NCI-H524 treated with DMSO at 0.1 percent for 48 hours (cell line): ENCODE data around the gene SORL1.
A peak's percentile ranks its signal among the peaks of the same experiment; 100 is the strongest.
"Not testable (repeated sequence)": the region's sequence is repeated elsewhere in the genome, so short reads cannot be mapped to it uniquely, and the experiment has no call there.

Experiments
- DNase-seq: peaks from one replicate; lab custom pipeline; 2025; lab: John Stamatoyannopoulos, UW

The SORL1 gene

DNA sequence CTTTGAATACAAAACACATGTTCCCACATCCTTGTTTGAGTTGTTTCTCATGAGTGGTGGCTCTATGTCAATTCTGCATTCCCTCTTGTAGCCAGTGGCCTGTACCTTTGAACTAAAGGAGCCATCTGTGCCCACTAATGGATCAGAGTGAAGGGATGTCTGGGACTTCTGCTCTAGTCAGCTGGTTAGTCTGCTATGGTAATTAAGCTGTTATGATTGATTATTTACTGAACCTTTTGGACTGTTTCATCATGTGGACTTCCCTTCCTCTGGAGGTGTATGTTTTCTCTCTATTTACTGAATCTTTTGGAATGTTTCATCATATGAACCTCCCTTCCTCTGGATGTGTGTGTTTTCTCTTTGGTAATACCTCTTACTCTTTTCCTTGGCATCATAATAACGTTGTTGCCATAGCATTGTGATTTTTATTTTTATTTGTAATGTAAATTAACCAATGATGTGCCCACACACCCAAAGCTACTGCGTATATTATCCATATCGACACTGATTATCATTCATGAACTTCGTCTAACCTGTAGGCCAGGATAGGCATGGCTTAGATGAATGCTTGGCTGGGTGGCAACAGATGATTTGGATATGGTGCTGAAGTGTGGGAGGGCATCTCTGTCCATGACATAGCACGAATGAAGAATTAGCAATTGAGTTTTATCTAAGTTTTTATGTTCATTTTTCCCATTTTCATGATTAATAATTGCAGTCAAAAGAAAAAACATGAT, 113.0 kb downstream of the SORL1 start:
- peak; percentile 29 for DNase-seq

DNA sequence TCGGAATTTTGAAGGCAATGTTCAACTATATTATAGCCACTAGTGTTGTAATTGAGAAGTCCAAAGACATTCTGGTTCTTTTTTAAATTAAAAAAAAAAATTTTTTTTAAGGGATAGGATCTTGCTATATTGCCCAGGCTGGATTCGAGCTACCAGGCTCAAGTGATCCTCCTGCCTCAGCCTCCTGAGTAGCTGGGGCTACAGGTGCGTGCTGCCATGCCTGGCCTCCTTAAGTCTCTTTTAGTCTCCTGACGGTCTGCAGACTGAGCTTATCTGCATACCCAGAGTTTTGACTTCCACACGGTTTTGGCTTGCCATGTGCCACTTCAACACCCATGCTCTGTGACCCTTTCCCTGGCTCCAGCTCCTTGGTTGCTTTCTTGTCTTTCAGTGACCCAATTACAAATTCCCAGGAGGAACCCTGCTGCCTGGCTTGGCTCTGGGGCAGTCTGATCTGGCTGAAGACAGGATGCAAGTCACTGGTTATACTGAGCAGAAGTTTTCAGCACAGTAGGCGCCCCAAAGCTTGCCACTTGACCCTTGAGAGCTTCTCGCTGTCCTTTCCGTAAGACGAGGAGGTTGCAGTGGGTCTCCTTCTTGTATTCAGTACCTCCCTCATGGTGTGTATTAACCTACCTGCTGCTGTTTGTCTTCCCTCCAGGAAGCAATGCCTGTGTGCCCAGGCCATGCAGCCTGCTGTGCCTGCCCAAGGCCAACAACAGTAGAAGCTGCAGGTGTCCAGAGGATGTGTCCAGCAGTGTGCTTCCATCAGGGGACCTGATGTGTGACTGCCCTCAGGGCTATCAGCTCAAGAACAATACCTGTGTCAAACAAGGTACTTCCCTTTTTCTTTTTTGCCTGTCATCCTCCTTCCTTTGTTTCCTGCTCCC, 114.4 kb downstream of the SORL1 start:
- no peak for DNase-seq

GRCh38 chr11:121567995-121568394, 115.9 kb downstream of the SORL1 start:
- no peak for DNase-seq

- not testable (repeated sequence) for DNase-seq
Measured at GRCh38 chr11:121569332-121570299, 117.5 kb downstream of the SORL1 start.

GRCh38 chr11:121570453-121570852, 118.3 kb downstream of the SORL1 start:
- DNase-seq: no peak

DNA sequence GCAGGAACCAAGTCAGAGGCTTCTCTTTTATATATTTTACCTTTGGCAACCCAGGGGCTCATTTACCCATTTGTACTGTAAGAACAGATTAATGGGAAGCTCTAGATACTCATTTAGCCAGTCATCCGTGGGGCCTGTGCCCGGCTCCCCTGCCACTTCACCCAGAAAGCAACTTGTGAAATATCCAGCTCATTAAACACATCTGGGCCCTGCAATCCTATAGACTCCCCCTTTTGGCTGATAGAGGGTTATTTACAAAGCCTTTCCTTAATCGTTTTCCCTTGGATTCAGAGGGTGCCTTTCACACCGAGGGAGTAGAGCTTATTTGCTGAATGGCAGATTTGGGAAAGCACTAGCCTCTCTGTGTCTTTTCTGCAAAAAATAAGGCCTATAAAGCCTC, 119.4 kb downstream of the SORL1 start:
- DNase-seq: no peak

- no peak for DNase-seq
Measured at GRCh38 chr11:121572571-121573059, 120.5 kb downstream of the SORL1 start.

DNA sequence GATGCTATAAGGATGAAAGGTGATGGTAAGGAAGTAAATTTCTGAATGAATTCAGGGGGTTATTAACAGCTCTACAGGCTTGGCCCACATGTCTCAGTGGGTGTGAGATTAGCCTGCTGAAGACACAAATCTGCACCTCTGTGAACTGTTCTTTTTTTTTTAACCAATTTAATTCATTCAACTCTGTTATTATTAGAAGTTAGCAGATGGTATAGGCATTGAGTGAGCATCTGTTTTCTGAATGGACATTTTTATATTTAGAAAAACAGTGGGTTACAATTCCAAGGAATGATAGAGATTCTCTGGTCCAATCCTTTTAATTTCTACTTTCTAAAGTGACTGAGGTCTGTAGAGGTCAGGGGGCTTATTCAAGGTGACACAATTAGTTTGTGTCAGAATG, 122.7 kb downstream of the SORL1 start:
- DNase-seq: no peak

GRCh38 chr11:121575250-121575962, 123.3 kb downstream of the SORL1 start:
- no peak for DNase-seq

DNA sequence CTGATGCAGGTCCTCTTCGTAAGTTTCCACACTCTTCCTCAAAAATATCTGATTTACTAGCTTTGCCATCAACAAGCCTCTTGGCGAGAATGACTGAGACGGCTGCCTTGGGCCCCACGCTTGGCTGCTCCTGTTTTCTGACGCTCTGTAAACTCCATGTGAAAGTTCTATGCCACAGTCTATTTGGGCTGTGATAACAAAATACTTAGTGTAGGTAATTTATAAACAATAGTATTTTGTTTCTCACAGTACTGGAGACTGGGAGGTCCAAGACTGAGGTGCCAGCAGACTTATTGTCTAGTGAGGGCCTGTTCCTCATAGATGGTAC, 123.8 kb downstream of the SORL1 start:
- no peak for DNase-seq

- DNase-seq: no peak
Measured at GRCh38 chr11:121576531-121576930, 124.4 kb downstream of the SORL1 start.

GRCh38 chr11:121577106-121577848, 125.2 kb downstream of the SORL1 start:
- DNase-seq: no peak

DNA sequence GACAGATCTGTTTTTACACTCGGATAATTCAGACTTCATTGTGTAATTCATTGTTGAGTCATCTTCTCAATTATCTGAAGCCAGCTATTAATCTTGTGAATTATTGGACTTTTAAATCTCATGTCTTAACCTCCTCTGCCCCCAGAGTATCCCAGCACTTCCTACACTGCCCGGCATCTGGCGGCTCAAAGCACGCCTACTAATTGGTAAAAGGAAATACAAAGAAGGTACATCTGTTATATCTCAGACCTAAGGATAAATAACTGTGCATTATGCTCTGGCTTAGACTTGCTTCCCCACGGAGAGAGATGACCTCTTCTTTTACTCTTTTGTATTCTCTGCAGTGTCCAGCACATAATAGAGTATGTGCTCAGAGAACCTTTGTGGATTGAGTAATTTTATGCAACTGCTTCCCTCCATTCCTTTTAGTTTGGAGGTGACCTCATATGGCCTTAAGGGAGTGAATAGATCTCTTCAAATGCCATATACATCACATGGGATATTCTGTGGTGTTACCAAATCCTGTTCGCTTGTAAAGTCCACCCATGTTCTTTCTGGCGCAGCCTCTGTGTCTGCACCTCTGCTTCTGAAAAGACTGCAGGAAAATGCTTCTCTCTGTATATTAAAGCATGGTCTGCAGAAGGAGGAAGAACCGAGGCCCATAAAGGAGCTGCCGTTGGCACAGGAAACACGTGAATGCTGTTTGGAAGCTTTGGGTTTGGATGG, 126.3 kb downstream of the SORL1 start:
- no peak for DNase-seq

DNA sequence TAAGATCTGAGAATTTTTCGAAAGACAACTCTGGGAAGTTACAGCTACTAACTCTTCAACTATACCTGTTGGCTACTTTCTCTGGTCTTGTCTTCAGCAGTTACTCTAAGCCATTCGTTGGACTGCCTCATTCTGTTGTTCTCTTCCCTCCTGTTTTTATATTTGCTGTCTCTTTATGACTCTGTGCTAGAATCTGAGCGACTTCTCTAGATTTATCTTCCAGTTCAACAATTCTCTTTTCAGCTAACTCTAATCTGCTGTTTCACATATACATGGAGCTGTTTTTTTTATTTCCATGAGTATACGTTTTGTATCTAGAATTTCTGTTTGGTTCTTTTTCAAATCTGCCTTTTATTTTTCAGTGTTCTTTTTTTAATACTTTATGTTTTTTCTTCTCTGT, 128.0 kb downstream of the SORL1 start:
- no peak for DNase-seq

DNA sequence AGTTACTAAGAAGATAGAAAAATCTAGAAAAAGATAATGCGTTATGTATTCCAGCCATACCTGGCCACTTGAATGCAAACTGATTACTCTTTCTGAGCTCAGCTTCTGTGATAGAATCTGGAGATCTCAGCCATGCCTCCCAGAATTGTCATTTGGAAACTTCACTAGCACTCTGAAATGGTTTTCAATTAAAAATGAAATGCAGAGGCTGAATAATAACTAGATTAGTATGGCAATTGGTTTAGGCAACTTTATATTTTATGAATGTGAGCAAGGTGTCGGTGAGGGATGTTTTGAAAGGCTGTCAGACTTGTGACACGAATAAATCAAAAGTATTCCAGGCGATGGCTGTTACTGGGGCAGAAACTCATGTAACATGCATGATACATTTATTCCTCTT, 129.5 kb downstream of the SORL1 start:
- DNase-seq: no peak

GRCh38 chr11:121582296-121582695, 130.2 kb downstream of the SORL1 start:
- DNase-seq: no peak

- DNase-seq: no peak
Measured at GRCh38 chr11:121583825-121584224, 131.7 kb downstream of the SORL1 start.

DNA sequence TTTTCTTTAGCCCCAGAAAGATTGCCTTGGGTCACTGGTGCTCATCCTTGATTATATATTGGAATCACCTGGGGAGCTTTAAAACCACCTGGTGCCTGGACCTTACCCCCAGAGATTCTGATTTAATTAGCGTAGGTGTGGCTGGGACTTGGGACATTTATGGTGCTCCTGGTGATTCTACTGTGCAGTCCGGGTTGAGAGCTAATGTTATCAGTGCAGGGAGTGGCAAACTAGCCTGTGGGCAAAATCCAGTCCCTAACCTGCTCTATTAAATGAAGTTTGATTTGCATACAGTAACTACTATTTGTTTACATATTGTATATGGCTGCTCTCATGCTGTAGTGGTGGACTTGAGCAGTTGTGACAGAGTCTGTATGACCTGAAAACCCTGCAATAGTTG, 134.6 kb downstream of the SORL1 start:
- no peak for DNase-seq

DNA sequence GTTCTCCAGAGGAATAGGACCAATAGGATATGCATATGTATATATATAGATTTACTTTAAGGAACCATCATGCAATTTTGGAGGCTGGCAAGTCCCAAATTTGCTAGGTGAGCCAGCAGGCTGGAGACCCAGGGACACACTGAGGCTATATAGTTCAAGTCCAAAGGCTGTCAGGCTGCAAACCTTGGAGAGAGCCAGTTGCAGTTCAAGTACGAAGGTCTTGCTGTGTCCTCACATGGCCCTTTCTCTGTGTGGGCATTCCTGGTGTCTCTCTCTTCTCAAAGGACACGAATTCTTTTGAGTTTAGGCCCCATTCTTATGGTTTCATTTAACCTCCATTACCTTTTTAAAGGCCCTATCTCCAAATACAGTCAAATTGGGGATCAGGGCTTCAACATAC, 135.1 kb downstream of the SORL1 start:
- no peak for DNase-seq

- DNase-seq: no peak
Measured at GRCh38 chr11:121588747-121589146, 136.6 kb downstream of the SORL1 start.
